GM21447 (cell line): Measurements from ENCODE around the gene GLCE.
"Not testable (repeated sequence)": the region's sequence is repeated elsewhere in the genome, so short reads cannot be mapped to it uniquely, and the experiment has no call there.

Source experiments
- ATAC-seq: cut with Tn5 transposase; IDR thresholded peaks from one replicate; pipeline ENCODE4 v1.9.1; 2021; ENCODE audit not compliant: unreplicated experiment

GLCE gene

GRCh38 chr15:69271217-69271616 lies 110.8 kb downstream of the GLCE start:
- ATAC-seq = no peak

GRCh38 chr15:69272139-69272538 lies 111.7 kb downstream of the GLCE start:
- ATAC-seq = no peak

GRCh38 chr15:69272891-69273290 lies 112.5 kb downstream of the GLCE start:
- no peak for ATAC-seq

GRCh38 chr15:69275074-69275670 lies 114.7 kb downstream of the GLCE start:
- ATAC-seq = no peak

- no peak for ATAC-seq
Observed at GRCh38 chr15:69275933-69276560, 115.6 kb downstream of the GLCE start.

GRCh38 chr15:69277316-69277715 lies 116.9 kb downstream of the GLCE start:
- ATAC-seq = no peak

- ATAC-seq = no peak
Observed at GRCh38 chr15:69279636-69280035, 119.2 kb downstream of the GLCE start.

- ATAC-seq = no peak
Observed at GRCh38 chr15:69280783-69281182, 120.3 kb downstream of the GLCE start.

GRCh38 chr15:69282104-69282743 lies 121.8 kb downstream of the GLCE start:
- no peak for ATAC-seq

GRCh38 chr15:69285834-69286233 lies 125.4 kb downstream of the GLCE start:
- no peak for ATAC-seq

- no peak for ATAC-seq
Observed at GRCh38 chr15:69288011-69288410, 127.6 kb downstream of the GLCE start.

- no peak for ATAC-seq
Observed at GRCh38 chr15:69288531-69289341, 128.3 kb downstream of the GLCE start.

GRCh38 chr15:69289342-69290146 lies 129.1 kb downstream of the GLCE start:
- ATAC-seq = no peak

GRCh38 chr15:69290346-69291164 lies 130.1 kb downstream of the GLCE start:
- no peak for ATAC-seq

GRCh38 chr15:69291651-69292050 lies 131.2 kb downstream of the GLCE start:
- ATAC-seq = not testable (repeated sequence)

GRCh38 chr15:69292826-69293420 lies 132.5 kb downstream of the GLCE start:
- no peak for ATAC-seq

GRCh38 chr15:69293741-69294615 lies 133.5 kb downstream of the GLCE start:
- ATAC-seq = no peak

GRCh38 chr15:69296606-69297005 lies 136.2 kb downstream of the GLCE start:
- ATAC-seq = no peak
